ENCODE data around the gene ST7L.
"Not testable (repeated sequence)": the region's sequence is repeated elsewhere in the genome, so short reads cannot be mapped to it uniquely, and the experiment has no call there.

ST7L gene

GRCh38 chr1:112505878-112506277 is 113.1 kb downstream of the ST7L start:
- Histone ChIP-seq H3K27me3 (ENCODE audit: insufficient read depth, low read length) (peaks cover 10% of the 10 kb centered on the region), H2AFZ (ENCODE audit: low read depth, low read length) (no peak overlapping the region), H3K4me1 (ENCODE audit: insufficient read depth, low read length) (peaks cover 32% of the 10 kb centered on the region), H3K4me3 (ENCODE audit: low read length) (no peak overlapping the region), H3K36me3 (ENCODE audit: insufficient read depth, low read length) (no peaks in the 10 kb centered on the region), H3K9me3 (ENCODE audit: low read length) (no peaks in the 10 kb centered on the region)

- Histone ChIP-seq H3K9me3 (ENCODE audit: low read length) (no peaks in the 10 kb centered on the region), H3K36me3 (ENCODE audit: insufficient read depth, low read length) (no peaks in the 10 kb centered on the region), H3K4me1 (ENCODE audit: insufficient read depth, low read length) (peaks cover 32% of the 10 kb centered on the region), H2AFZ (ENCODE audit: low read depth, low read length) (no peak overlapping the region), H3K27me3 (ENCODE audit: insufficient read depth, low read length) (peaks cover 10% of the 10 kb centered on the region), H3K4me3 (ENCODE audit: low read length) (no peak overlapping the region)
Measured at GRCh38 chr1:112505400-112505785, 113.5 kb downstream of the ST7L start.

GRCh38 chr1:112504661-112505399 is 114.1 kb downstream of the ST7L start:
- H3K36me3 ChIP-seq (ENCODE audit: insufficient read depth, low read length): no peaks in the 10 kb centered on the region
- peaks cover 32% of the 10 kb centered on the region for H3K4me1 ChIP-seq (ENCODE audit: insufficient read depth, low read length)
- H3K4me3 ChIP-seq (ENCODE audit: low read length): no peak overlapping the region
- H3K27me3 ChIP-seq (ENCODE audit: insufficient read depth, low read length): peaks cover 10% of the 10 kb centered on the region
- H3K9me3 ChIP-seq (ENCODE audit: low read length): no peaks in the 10 kb centered on the region
- no peak overlapping the region for H2AFZ ChIP-seq (ENCODE audit: low read depth, low read length)

GRCh38 chr1:112504001-112504660 is 114.8 kb downstream of the ST7L start:
- Histone ChIP-seq H3K4me1 (ENCODE audit: insufficient read depth, low read length) (peaks cover 32% of the 10 kb centered on the region), H3K36me3 (ENCODE audit: insufficient read depth, low read length) (no peaks in the 10 kb centered on the region), H2AFZ (ENCODE audit: low read depth, low read length) (no peak overlapping the region), H3K27me3 (ENCODE audit: insufficient read depth, low read length) (peaks cover 10% of the 10 kb centered on the region), H3K9me3 (ENCODE audit: low read length) (no peaks in the 10 kb centered on the region), H3K4me3 (ENCODE audit: low read length) (no peak overlapping the region)

GRCh38 chr1:112502826-112503225 is 116.1 kb downstream of the ST7L start:
- no peaks in the 10 kb centered on the region for H3K9me3 ChIP-seq (ENCODE audit: low read length)
- peak overlapping the region; percentile 55 for H3K4me3 ChIP-seq (ENCODE audit: low read length)
- peak overlapping the region; percentile 92 for H2AFZ ChIP-seq (ENCODE audit: low read depth, low read length)
- peaks cover 10% of the 10 kb centered on the region for H3K27me3 ChIP-seq (ENCODE audit: insufficient read depth, low read length)
- H3K4me1 ChIP-seq (ENCODE audit: insufficient read depth, low read length): peaks cover 26% of the 10 kb centered on the region
- H3K36me3 ChIP-seq (ENCODE audit: insufficient read depth, low read length): no peaks in the 10 kb centered on the region

- peak overlapping the region; percentile 92 for H2AFZ ChIP-seq (ENCODE audit: low read depth, low read length)
Measured at GRCh38 chr1:112501810-112502641, 116.9 kb downstream of the ST7L start.

GRCh38 chr1:112496290-112496689 is 122.7 kb downstream of the ST7L start:
- H3K9me3 ChIP-seq (ENCODE audit: low read length): no peaks in the 10 kb centered on the region
- H3K27me3 ChIP-seq (ENCODE audit: insufficient read depth, low read length): no peaks in the 10 kb centered on the region
- H3K4me1 ChIP-seq (ENCODE audit: insufficient read depth, low read length): no peaks in the 10 kb centered on the region
- no peak overlapping the region for H2AFZ ChIP-seq (ENCODE audit: low read depth, low read length)
- no peak overlapping the region for H3K4me3 ChIP-seq (ENCODE audit: low read length)
- H3K36me3 ChIP-seq (ENCODE audit: insufficient read depth, low read length): no peaks in the 10 kb centered on the region

More at GRCh38 chr1:112501810-112502641, 116.9 kb downstream of the ST7L start:
- no peaks in the 10 kb centered on the region for H3K9me3 ChIP-seq (ENCODE audit: low read length)
- H3K4me3 ChIP-seq (ENCODE audit: low read length): peak overlapping the region; percentile 55
- no peaks in the 10 kb centered on the region for H3K36me3 ChIP-seq (ENCODE audit: insufficient read depth, low read length)
- peaks cover 23% of the 10 kb centered on the region for H3K4me1 ChIP-seq (ENCODE audit: insufficient read depth, low read length)
- peaks cover 3% of the 10 kb centered on the region for H3K27me3 ChIP-seq (ENCODE audit: insufficient read depth, low read length)

- no peaks in the 10 kb centered on the region for H3K27me3 ChIP-seq (ENCODE audit: insufficient read depth, low read length)
- H3K4me3 ChIP-seq (ENCODE audit: low read length): no peak overlapping the region
- no peaks in the 10 kb centered on the region for H3K9me3 ChIP-seq (ENCODE audit: low read length)
- no peaks in the 10 kb centered on the region for H3K36me3 ChIP-seq (ENCODE audit: insufficient read depth, low read length)
- no peak overlapping the region for H2AFZ ChIP-seq (ENCODE audit: low read depth, low read length)
- H3K4me1 ChIP-seq (ENCODE audit: insufficient read depth, low read length): no peaks in the 10 kb centered on the region
Measured at GRCh38 chr1:112493351-112493750, 125.6 kb downstream of the ST7L start.

- no peaks in the 10 kb centered on the region for H3K36me3 ChIP-seq (ENCODE audit: insufficient read depth, low read length)
- H3K9me3 ChIP-seq (ENCODE audit: low read length): no peaks in the 10 kb centered on the region
- H3K27me3 ChIP-seq (ENCODE audit: insufficient read depth, low read length): no peaks in the 10 kb centered on the region
- H3K4me3 ChIP-seq (ENCODE audit: low read length): no peak overlapping the region
- H3K4me1 ChIP-seq (ENCODE audit: insufficient read depth, low read length): no peaks in the 10 kb centered on the region
- H2AFZ ChIP-seq (ENCODE audit: low read depth, low read length): no peak overlapping the region
Measured at GRCh38 chr1:112492076-112492475, 126.9 kb downstream of the ST7L start.

- Histone ChIP-seq H3K36me3 (ENCODE audit: insufficient read depth, low read length) (no peaks in the 10 kb centered on the region), H3K9me3 (ENCODE audit: low read length) (no peaks in the 10 kb centered on the region), H3K4me3 (ENCODE audit: low read length) (no peak overlapping the region), H3K4me1 (ENCODE audit: insufficient read depth, low read length) (no peaks in the 10 kb centered on the region), H3K27me3 (ENCODE audit: insufficient read depth, low read length) (no peaks in the 10 kb centered on the region), H2AFZ (ENCODE audit: low read depth, low read length) (no peak overlapping the region)
Measured at GRCh38 chr1:112488141-112488540, 130.8 kb downstream of the ST7L start.

- H3K27me3 ChIP-seq (ENCODE audit: insufficient read depth, low read length); H3K4me1 ChIP-seq (ENCODE audit: insufficient read depth, low read length); H3K9me3 ChIP-seq (ENCODE audit: low read length); H2AFZ ChIP-seq (ENCODE audit: low read depth, low read length); H3K4me3 ChIP-seq (ENCODE audit: low read length); H3K36me3 ChIP-seq (ENCODE audit: insufficient read depth, low read length): not testable (repeated sequence)
Measured at GRCh38 chr1:112487686-112488085, 131.3 kb downstream of the ST7L start.

- H3K9me3 ChIP-seq (ENCODE audit: low read length); H2AFZ ChIP-seq (ENCODE audit: low read depth, low read length); H3K4me1 ChIP-seq (ENCODE audit: insufficient read depth, low read length); H3K4me3 ChIP-seq (ENCODE audit: low read length); H3K36me3 ChIP-seq (ENCODE audit: insufficient read depth, low read length); H3K27me3 ChIP-seq (ENCODE audit: insufficient read depth, low read length): not testable (repeated sequence)
Measured at GRCh38 chr1:112486063-112486462, 132.9 kb downstream of the ST7L start.

GRCh38 chr1:112478314-112478713 is 140.6 kb downstream of the ST7L start:
- Histone ChIP-seq H3K27me3 (ENCODE audit: insufficient read depth, low read length) (no peaks in the 10 kb centered on the region), H3K9me3 (ENCODE audit: low read length) (peaks cover 8% of the 10 kb centered on the region), H2AFZ (ENCODE audit: low read depth, low read length) (no peak overlapping the region)

More at GRCh38 chr1:112478314-112478713, 140.6 kb downstream of the ST7L start:
- H3K4me1 ChIP-seq (ENCODE audit: insufficient read depth, low read length): no peaks in the 10 kb centered on the region
- no peaks in the 10 kb centered on the region for H3K36me3 ChIP-seq (ENCODE audit: insufficient read depth, low read length)
- H3K4me3 ChIP-seq (ENCODE audit: low read length): no peak overlapping the region
